Left renal pelvis (tissue), 4 donors: Measurements from ENCODE around the gene FH. TPM values are rescaled to one million over a fixed set of nuclear protein-coding genes. Genes with fewer than 3 reads are reported as not detected.

Experiments
- DNase-seq, 4 donors: peaks; one replicate each; pipeline ENCODE4 v3.0.0-alpha.2; 2013; ENCODE audit warnings: low read depth in 4 of 4, low spot score in 3 of 4
- polyA plus RNA-seq, 4 donors: library from polyadenylated mRNA; unstranded; fragments of 120-200 nt; gene quantifications; one replicate each; pipeline ENCODE4 v1.2.1, GENCODE V29; 2013; ENCODE audit not compliant: insufficient read length in 4 of 4

The FH gene
- polyA plus RNA-seq, 4 donors, result 58.7 to 111 (median 99.0) TPM

DNA sequence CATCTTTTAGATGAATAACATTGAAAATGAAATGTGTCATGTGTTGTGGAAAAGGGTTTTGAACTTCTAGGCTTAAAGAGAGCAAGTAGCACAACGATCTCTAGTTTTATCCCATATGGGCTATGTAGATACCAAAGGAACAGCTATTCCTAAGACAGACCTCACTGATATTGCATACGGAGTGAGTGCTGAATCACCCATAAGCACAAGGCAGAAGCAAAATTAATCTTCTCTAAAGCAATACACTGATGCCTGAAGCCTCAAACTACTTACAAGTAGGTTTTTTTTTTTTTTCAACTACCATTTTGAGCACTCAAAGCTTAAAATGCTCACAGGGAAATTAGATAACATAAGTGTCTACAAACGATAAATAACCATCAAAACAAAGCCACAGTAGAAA lies 7.6 kb upstream of the FH start:
- no peak for DNase-seq

GRCh38 chr1:241525026-241525425 lies 5.5 kb upstream of the FH start:
- DNase-seq, result no peak

- no peak for DNase-seq
These were observed 2.2 kb upstream of the FH start for GRCh38 chr1:241521718-241522117.

DNA sequence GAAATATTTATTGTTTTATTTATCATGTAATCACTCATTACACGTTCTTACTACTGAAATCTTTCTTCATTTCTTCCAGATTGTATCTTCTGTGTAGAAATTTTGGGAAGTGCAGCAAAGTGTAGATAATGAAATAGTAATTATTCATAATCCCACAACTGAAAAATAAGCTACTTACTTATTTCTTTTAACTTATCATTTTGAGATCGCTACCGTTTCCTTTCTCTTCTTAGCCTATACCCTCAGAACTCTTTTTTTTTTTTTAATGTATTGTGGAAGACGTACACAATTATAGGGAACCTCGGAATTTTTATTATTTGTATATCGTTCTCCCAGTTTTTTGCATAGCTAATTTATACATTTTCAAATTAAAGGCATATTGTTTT lies 518 bp upstream of the FH start:
- DNase-seq, result no peak

GRCh38 chr1:241518476-241519307 lies 863 bp downstream of the FH start:
- DNase-seq, result peak in 1 of 4 donors; percentile 2

DNA sequence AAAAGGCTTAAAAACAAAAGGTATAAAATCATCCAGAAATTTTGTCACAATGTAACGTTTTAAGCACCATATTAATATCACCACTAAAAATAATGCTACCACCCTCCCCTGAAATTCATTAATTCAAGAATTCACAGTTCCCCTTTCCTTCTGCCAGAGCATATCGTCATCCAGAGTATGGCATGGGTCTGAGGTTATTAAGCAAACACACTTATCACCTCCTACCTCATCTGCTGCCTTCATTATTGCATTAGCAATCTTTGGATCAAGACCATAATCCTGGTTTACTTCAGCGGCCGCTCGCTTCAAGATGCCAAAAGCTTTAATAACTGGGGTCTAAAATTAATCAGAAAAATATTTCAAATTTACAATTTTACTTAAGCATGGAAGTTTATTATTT lies 6.2 kb downstream of the FH start:
- DNase-seq, result no peak

DNA sequence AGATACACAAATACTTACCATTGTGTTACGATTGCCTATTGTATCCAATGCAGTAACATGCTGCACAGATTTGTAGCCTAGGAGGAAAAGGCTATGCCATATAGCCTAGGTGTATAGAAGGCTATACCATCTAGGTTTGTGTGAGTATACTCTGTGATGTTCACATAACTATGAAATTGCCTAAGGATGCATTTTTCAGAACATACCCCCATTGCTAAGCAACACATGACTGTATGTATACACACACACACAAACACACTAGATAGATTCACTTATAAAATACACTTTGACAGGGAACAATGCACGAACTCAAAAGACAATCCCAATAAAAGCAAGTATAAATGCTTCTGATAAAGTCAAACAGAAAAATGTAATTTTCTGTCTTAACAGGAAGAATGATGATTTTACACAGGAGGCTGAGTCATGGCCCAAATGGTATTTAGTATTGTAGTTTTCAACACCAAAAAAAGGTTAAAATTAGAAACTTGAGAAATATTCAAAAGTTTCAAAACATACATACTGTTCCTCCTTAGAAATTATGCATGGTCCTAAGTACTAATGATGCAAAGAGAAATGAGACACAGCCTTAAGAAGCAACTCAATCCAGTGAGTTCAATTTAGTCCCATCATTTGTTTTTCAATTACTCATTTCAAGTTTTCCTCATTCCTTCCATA lies 12.2 kb downstream of the FH start:
- no peak for DNase-seq

DNA sequence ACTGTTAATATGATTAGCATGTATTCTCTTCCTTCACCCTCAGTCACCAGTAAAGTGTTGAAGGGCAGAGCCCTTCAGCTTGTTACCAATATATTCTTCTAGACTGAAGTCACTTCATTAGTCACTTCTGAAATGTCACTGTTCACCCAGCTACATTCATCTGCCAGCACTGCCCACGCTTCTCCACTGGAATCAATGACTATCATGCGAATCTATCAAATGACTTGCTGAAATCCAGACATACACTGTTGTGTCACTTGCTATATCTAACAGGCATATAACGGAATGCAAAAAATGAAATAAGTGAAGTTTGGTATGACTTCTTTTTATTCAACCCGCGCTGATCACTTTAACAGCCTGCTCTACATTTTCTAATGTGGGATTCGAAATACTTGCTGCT lies 16.1 kb downstream of the FH start:
- DNase-seq, result no peak

DNA sequence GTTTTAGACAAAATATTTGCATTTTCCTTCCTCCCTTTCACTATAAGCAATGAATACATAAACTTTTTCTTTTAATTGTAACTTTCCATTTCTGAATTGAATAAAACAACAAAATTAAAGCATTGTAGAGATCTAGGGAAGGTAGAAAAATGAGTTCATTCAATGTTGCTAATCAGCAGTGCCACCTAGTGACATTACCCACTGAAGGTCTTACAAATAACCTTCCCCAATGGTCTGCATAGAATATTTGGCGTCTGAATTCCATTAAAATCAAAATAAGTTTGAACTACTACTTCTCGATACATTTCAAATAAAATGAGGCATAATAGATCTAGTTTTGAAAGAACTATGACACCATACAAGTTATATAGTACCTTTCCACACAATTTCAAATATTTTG lies 19.6 kb downstream of the FH start:
- peak in 3 of 4 donors; percentile 5 to 15 (median 12) for DNase-seq

DNA sequence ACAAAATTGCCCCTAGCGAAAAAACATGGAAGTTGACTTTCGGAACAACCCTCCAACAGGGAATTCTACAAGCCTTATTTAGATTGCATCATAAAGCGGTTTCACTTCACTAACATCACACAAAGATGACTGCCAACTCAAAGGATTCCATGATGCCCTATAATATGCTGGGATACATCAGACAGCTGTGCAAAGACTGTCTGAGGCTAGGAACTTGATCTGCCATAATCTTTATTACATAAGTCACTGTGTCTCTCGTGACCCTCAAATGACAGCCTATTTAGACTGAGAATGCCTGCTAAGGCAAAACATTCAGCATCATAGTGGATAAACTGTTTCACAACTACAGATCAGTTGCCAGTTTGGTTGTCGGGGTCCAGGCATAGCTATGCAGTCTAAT lies 23.8 kb downstream of the FH start:
- DNase-seq, result no peak

GRCh38 chr1:241488739-241489138 lies 30.8 kb downstream of the FH start:
- no peak for DNase-seq

- DNase-seq, result no peak
These were observed 34.0 kb downstream of the FH start for GRCh38 chr1:241485554-241485992.

DNA sequence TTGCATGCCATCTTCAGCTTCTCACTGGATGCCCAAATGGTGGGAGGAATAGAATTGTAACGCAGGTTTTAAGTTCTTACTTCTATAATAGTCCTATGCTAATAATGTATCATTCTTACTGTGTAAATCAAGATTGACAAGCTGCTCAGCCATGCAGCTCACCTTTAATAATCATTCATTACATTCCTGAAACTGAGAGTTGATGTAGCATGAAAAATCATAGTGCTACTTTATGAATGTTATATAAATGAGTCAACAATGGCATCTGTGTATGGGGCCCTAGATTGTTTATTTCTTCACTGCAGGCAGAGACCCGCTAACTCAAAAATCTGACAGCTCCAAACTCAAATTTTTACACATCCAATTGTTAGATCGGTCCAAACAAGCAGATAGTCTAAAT lies 34.4 kb downstream of the FH start:
- DNase-seq, result no peak

- DNase-seq, result no peak
These were observed 36.7 kb downstream of the FH start for GRCh38 chr1:241482761-241483250.

- no peak for DNase-seq
These were observed 40.3 kb downstream of the FH start for GRCh38 chr1:241479294-241479693.

DNA sequence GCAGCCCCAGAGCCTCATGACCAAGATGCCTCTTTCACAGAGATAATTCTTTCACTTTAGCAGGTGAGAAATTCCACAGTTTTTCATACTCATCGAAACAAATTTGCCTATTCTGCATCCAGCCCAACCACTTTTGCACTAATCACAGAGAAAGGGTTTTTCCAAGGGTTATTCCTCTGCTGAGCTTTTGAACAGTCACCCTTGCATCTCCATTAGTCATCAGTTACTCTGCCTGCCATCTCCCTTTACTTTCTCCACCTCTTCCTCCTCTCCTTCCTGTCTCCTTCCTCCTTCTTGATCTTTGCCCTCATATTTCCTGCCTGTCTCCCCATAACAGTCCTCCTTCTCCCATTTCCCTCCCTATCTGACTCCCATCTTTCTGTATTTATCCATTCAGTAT lies 43.9 kb downstream of the FH start:
- no peak for DNase-seq

DNA sequence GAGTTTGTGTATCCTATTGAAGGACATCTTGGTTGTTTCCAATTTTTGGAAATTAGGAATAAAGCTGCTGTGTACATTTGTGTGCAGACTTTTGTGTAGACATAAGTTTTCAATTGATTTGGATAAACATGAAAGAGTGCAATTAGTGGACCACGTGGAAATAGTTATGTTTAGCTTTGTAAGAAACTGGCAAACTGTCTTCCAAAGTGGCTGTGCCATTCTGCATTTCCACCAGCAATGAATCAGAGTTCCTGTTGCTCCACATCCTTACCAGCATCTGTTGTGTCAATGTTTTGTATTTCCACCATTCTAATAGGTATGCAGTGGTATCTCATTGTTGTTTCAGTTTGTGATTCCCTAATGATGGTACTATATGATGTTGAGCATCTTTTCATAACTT lies 46.5 kb downstream of the FH start:
- no peak for DNase-seq

DNA sequence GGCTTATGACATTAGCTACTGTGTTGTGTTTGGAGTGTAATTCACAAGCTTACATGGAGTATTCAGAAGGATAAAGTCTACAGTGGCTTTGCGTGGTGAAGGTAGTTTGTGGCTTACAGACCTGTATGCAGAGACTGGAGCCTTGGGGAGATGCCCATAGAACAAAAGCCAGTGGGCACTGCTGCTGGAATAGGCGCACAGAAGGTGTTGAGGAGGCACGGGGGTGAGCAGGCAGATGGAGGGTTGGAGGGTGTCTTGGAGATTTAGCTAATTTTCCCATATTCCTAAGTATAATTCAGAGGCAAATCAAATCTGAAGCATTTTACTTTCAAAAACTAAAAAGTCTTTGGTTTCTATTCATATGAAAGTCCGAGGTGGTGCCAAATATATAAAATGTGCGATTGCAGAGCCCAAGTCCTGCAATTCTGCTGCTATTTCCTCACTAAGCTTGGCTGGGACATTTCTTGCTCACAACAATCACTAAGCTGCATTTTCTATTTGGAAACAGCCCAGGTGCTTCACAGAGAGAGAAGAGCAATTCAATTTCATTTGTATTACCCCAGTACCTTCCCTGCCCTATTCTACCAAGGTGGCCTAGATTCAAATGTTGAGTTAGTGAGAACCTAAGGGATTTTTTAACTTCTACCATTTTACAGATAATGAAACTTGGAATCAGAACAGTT lies 48.5 kb downstream of the FH start:
- DNase-seq, result no peak

GRCh38 chr1:241470361-241470760 lies 49.2 kb downstream of the FH start:
- no peak for DNase-seq

- no peak for DNase-seq
These were observed 53.9 kb downstream of the FH start for GRCh38 chr1:241465673-241466072.

DNA sequence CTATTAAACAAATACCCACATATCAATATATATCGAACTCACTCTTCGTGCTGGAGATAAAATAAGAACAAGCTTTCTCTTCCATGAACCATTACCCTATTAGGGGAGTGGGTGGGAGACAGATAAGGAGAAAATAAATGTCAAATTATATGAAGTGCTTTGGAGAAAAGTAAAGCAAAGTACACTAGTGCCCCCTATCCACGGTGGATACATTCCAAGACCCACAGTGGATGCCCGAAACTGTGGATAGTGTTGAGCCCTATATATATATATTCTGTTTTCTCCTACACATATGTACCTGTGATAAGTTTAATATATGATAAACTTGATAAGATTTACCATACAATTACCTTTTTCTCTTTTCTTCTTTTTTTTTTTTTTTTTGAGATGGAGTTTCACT lies 54.6 kb downstream of the FH start:
- no peak for DNase-seq

DNA sequence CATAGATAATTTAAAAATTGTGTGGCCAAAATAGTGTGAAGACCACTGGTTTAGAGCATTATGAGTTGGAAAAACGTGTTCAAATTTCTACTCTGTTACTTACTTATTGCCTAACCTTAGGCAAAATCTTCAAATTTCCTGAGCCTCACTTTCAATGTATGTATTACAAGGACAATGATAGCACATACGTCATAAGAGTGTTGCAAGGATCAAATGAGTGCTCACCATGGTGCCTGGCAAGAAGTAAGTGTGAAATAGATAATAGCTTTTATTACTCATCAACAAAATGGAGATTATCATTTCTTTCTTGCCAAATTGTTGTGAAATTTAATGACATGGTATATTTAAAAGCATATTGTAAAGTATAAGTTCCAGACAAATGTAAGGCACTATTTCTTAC lies 57.2 kb downstream of the FH start:
- no peak for DNase-seq
